ENCODE data around the gene ADGRA1.
"Not testable (repeated sequence)": the region's sequence is repeated elsewhere in the genome, so short reads cannot be mapped to it uniquely, and the experiment has no call there.

Gene ADGRA1

GRCh38 chr10:133129859-133130495, 42.3 kb downstream of the ADGRA1 start:
- no peak for DNase-seq

GRCh38 chr10:133130602-133131001, 42.9 kb downstream of the ADGRA1 start:
- DNase-seq = no peak

- DNase-seq = no peak
Observed at GRCh38 chr10:133131053-133131452, 43.3 kb downstream of the ADGRA1 start.

- DNase-seq = no peak
Observed at GRCh38 chr10:133131734-133132472, 44.2 kb downstream of the ADGRA1 start.

- no peak for DNase-seq
Observed at GRCh38 chr10:133132473-133133291, 45.0 kb downstream of the ADGRA1 start.

GRCh38 chr10:133133471-133134231, 45.9 kb downstream of the ADGRA1 start:
- no peak for DNase-seq

- no peak for DNase-seq
Observed at GRCh38 chr10:133134411-133135115, 46.8 kb downstream of the ADGRA1 start.

GRCh38 chr10:133135116-133135465, 47.4 kb downstream of the ADGRA1 start:
- no peak for DNase-seq

- not testable (repeated sequence) for DNase-seq
Observed at GRCh38 chr10:133137486-133138145, 49.9 kb downstream of the ADGRA1 start.

- peak; percentile 42 for DNase-seq
Observed at GRCh38 chr10:133139551-133140065, 51.9 kb downstream of the ADGRA1 start.

GRCh38 chr10:133140417-133141143, 52.9 kb downstream of the ADGRA1 start:
- no peak for DNase-seq

GRCh38 chr10:133141144-133141957, 53.6 kb downstream of the ADGRA1 start:
- no peak for DNase-seq

GRCh38 chr10:133141958-133142340, 54.2 kb downstream of the ADGRA1 start:
- no peak for DNase-seq

- DNase-seq = no peak
Observed at GRCh38 chr10:133142523-133143199, 54.9 kb downstream of the ADGRA1 start.

GRCh38 chr10:133143200-133143533, 55.4 kb downstream of the ADGRA1 start:
- no peak for DNase-seq

GRCh38 chr10:133143546-133143945, 55.8 kb downstream of the ADGRA1 start:
- no peak for DNase-seq

- no peak for DNase-seq
Observed at GRCh38 chr10:133144771-133145170, 57.0 kb downstream of the ADGRA1 start.

- DNase-seq = no peak
Observed at GRCh38 chr10:133150226-133150625, 62.5 kb downstream of the ADGRA1 start.

GRCh38 chr10:133150656-133151055, 62.9 kb downstream of the ADGRA1 start:
- no peak for DNase-seq

Data from 8988T (cell line).